HG03432 (cell line): ENCODE data around the gene MAPK4.

ENCODE experiments used
- ATAC-seq: cut with Tn5 transposase; IDR thresholded peaks from one replicate; pipeline ENCODE4 v1.9.1; 2021; ENCODE audit warnings: mild to moderate bottlenecking, moderate library complexity; ENCODE audit not compliant: unreplicated experiment

MAPK4 gene

GRCh38 chr18:50623694-50624352 lies 63.9 kb downstream of the MAPK4 start:
- ATAC-seq, result no peak

GRCh38 chr18:50624981-50625380 lies 65.1 kb downstream of the MAPK4 start:
- no peak for ATAC-seq

DNA sequence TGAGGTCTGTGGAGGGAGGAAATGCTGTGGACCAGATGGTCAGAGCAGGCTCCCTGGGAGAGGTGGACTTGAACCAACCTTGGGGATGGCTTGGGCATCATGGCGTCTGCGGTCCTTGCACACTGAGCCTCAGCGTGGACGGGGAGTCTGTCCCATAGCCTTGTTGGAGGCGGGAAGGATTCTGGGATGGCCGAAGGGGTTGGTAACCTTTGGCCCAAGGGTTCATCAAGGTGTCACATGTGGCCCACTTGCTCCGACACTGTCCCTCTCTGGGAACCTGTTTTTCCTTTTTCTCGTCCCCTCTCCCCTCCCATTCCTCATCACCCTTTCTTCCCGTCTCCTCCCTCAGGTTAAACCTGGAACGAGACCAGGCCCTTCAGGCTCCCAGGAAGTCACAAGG lies 66.4 kb downstream of the MAPK4 start:
- no peak for ATAC-seq

DNA sequence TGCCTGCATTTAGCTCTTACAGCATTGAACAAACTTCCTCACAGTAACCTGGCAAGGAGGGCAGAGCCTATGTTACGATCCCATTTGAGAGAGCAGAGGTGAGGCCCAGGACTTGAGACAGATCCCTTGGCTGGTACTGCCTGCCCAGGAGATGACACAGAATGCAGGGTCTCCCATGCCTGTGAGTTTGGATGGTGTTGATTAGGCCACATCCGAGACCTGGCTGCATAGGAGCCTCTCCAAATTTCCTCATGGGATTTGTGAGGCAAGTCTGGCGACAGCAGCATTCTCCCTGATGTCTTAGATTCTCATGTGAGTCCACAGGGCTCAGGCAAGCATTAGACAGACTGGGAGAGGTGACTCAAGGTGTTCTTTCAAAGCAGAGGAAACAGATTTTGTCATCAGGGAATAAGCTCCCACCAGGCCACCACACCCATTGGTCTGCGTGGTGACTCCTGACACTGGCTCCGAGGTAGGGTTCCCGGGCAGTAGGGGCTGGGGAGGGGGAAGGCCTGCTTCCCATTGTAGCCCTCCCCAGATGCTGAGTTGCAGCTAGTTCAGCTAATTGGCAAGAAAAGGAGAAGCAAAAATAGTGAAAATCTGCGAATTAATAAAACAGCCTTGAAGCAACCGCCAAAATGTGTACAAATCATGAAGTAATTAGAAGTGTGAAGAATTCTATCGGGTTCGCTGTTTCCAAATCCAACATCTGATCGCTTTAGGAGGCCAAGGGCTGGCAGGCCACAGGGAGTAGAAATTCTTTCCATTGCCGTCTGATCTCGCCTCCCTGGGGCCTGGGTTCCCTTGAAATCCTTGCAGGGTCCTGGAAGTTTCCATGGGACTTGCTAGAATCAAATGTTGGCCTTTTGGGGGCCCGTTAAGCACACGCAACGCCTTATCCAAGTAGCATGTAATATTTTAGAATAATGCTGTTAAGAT lies 68.0 kb downstream of the MAPK4 start:
- no peak for ATAC-seq

DNA sequence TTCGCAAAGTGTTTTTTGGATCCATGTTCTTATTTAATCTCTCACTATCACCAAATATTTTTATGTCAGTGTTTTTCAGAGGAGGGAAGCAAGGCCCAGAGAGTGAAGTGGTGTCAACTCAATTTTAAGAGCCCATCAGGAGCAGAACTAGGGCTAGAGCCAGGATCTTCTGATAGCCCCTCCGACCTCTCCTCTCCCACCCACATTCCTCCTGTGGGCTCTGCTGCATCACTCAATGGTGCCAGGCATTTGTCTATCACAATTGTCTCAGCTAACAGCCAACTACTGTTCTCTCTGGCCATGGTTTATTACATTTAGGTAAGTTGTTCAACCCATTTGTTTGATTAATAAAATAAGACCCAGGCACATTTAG lies 68.6 kb downstream of the MAPK4 start:
- ATAC-seq, result no peak

- ATAC-seq, result no peak
Measured at GRCh38 chr18:50629148-50629631, 69.3 kb downstream of the MAPK4 start.

- ATAC-seq, result no peak
Measured at GRCh38 chr18:50630895-50631294, 71.0 kb downstream of the MAPK4 start.

- no peak for ATAC-seq
Measured at GRCh38 chr18:50632895-50633515, 73.1 kb downstream of the MAPK4 start.

GRCh38 chr18:50633992-50634391 lies 74.1 kb downstream of the MAPK4 start:
- ATAC-seq, result no peak

DNA sequence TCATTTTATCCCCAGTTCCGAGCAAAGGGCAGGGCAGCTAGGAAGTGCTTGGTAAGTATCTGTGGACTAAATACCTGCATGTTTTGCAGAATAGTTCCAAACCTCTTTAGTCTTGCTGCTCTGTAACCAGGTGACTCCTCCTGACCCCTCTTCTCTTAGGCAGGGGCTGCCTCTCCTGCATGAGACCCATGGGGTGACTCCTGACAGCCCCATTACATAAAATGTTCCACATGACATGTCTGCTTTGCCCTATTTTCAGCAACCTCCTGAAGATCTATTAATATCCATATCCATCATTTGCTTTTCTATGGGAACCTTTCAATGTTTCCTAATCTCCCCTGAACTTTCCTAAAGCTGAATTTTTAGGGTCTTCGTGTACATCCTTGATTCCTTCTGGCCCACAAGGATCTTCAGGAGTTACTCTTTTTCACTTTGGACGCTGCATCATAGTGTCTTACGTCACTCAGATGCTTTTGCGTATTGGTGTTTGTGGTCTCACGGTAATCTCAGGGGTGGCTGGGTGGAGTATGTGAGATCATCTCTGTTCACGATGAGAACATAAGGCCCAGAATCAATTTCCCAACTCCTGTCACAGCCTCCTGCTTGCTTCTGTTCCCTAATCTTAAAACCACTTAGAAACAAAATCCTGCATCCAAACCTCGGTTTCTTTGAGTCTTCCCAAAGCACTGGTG lies 76.6 kb downstream of the MAPK4 start:
- no peak for ATAC-seq

DNA sequence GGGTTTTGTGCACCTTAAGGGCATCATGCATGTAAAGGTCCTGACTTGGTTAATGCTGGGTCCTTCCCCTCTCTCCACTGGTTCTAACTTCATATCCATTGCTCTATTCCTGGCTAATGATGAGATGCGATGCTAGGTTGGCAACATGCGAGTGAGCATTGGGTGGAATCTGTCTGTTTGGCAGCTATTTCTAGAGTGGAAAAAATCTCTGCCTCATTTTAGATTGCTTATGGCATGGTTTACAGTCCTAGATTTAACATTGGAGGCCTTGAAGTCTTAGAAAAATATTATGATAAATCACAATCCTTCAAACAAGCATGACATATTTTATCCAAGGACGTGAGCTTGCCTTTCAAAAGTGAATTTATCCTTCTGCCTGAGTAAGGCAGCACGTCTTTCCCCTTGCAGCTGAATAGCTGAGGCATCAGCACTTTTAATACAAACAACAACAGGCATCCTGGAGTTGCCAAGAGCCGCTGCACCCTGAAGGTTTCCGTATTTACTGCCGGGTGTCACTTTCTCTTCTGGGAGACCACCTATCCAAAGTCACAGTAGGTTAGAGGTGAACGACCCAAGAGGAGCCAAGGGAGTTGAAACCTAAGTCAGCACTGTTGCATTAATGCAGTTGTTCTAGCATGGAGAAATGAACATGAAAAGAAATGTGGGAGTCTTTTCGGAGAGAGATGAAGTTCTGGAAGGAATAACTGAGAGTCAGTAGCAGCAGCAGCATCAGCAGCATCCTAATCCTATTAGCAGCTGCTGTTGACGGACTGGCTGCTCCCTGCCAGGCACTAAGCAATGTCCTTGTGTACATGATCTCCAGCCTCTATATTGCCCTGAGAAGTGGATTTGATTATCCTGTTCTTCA lies 78.4 kb downstream of the MAPK4 start:
- no peak for ATAC-seq

GRCh38 chr18:50638884-50639420 lies 79.1 kb downstream of the MAPK4 start:
- no peak for ATAC-seq

DNA sequence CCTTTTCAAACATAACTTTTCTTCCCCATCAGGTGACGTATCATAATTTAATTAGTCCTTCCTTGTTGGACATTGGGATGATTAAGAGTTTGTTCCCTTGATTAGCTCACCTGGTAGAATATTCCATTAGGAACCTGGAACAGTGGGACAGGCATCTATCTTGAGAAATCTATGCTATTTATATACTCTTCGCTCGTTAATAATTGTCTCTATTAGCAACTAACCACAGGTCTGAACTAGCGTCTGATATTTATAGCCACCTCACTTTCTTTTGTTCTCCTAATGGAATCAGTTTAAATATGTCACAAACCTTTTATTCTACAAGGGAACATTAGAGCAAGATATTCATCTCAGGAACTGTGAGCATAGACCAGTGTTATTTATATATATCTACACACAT lies 79.8 kb downstream of the MAPK4 start:
- no peak for ATAC-seq

DNA sequence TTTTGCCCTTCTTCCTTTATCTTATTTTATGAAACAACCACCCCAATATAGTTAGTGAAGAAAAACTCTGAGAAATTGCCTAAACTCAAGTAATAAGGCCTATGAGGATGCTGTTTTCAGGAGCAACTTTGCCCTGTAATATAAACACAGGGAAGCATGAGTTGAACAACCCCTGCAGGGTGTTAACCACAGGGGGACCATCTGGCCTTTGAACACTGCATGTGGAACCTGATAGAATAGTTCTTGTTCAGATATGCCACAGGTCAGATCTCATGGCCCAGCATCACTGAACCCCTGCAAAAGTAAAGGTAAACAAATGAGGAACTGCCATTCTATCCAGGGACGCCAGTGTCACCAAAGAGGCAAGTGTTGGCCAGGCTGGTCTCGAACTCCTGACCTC lies 82.6 kb downstream of the MAPK4 start:
- no peak for ATAC-seq

DNA sequence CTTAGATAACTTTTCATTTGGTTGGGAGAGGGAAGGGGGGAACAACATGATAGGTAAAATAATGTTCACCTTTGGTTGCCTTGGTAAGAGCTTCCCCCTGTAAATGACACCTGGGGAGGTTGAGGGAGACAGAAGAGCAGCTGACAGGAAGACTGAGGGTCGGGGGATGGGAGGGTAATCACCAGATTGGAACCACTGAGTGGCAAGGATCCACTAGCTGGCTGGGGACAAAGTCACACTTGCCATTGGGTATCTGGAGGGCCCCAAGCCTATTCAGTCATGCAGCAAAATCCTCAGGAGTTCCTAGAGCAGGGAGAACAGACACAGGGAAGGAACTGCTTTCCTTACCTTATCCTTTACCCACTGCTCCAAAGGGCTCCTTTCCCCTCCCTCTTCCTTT lies 84.3 kb downstream of the MAPK4 start:
- no peak for ATAC-seq

GRCh38 chr18:50644807-50645206 lies 84.9 kb downstream of the MAPK4 start:
- no peak for ATAC-seq

DNA sequence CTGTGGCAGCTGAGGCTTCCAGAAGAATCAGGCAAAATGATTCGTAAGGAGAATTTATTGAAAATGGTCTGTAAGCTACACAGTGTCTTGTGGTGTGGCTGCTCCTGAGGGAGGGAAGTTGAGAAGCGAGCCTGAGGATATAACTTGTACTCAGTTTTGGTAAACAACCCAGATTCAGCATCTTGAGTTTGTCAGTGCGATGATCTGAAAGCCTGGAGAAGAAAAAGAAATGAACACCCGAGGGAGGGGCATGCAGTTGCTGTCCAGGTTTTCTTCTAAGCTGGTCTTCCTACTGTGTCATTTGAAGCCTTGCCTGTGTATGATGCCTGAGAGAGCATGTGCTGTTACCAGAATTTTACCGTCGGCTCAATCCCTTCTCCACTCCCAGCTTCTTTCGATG lies 87.3 kb downstream of the MAPK4 start:
- no peak for ATAC-seq

- ATAC-seq, result no peak
Measured at GRCh38 chr18:50647792-50648191, 87.9 kb downstream of the MAPK4 start.

DNA sequence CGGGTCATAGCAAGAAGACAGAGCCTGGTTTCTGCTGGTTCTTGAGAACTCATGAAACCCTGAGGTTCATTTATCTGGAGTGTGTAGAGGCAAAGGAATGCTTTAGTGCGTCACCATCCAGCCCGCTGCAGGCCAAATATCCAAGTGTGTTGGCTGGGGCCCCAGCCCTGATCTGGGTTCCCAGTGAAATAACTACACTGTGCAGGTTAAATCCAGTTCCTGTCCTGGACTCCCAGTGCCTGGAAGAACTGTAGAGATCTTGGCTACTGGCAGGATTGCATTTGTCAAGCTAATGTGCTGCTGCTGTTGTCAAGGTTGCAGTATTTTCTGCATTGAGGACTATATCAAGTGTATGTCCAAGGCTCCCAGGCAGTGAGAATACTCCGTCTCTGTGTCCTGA lies 89.9 kb downstream of the MAPK4 start:
- no peak for ATAC-seq

GRCh38 chr18:50651334-50651733 lies 91.4 kb downstream of the MAPK4 start:
- no peak for ATAC-seq
